HEK293T (cell line): ENCODE results near the gene CUL7.

Experiments used
- CTCF ChIA-PET: fragments of 350-600 bp; formaldehyde crosslinking; extraction: SDS; loops from one replicate; lab custom pipeline; 2021; ENCODE audit warnings: antibody characterized with exemption, inconsistent platforms; lab: Yijun Ruan, JAX
- POLR2A ChIA-PET: fragments of 350-600 bp; formaldehyde crosslinking; extraction: SDS; loops from one replicate; lab custom pipeline; 2020; ENCODE audit warnings: antibody characterized with exemption, inconsistent platforms; lab: Yijun Ruan, JAX
- DNase-seq: peaks from one replicate; pipeline ENCODE4 v3.0.0; 2012; ENCODE audit warnings: mixed read lengths; ENCODE audit errors: extremely low spot score
- ARNT ChIP-seq: fragments of 450-650 bp; IDR thresholded peaks from 2 replicates; pipeline ENCODE4 v1.6.1; 2017; ENCODE audit warnings: mild to moderate bottlenecking
- BHLHE40 ChIP-seq: fragments of 450-650 bp; IDR thresholded peaks from 2 replicates; pipeline ENCODE4 v1.6.1; 2016; ENCODE audit warnings: mild to moderate bottlenecking, moderate library complexity, borderline replicate concordance
- CTBP1 ChIP-seq: fragments of 450-650 bp; IDR thresholded peaks from 2 replicates; pipeline ENCODE4 v1.6.1; 2016; ENCODE audit warnings: borderline replicate concordance
- ELF4 ChIP-seq: fragments of 450-650 bp; IDR thresholded peaks from 2 replicates; pipeline ENCODE4 v1.6.1; 2017; ENCODE audit warnings: antibody characterized with exemption
- FOXA1 ChIP-seq: fragments of 450-650 bp; IDR thresholded peaks from 2 replicates; pipeline ENCODE4 v1.6.1; 2016; ENCODE audit warnings: mild to moderate bottlenecking
- FOXK2 ChIP-seq: fragments of 450-650 bp; IDR thresholded peaks from 2 replicates; pipeline ENCODE4 v1.6.1; 2016; ENCODE audit warnings: mild to moderate bottlenecking
- FOXM1 ChIP-seq: fragments of 450-650 bp; IDR thresholded peaks from 2 replicates; pipeline ENCODE4 v1.6.1; 2017; ENCODE audit warnings: mild to moderate bottlenecking, borderline replicate concordance
- HDGF ChIP-seq: fragments of 450-650 bp; IDR thresholded peaks from 2 replicates; pipeline ENCODE4 v1.6.1; 2017; ENCODE audit warnings: antibody characterized with exemption, borderline replicate concordance
- L3MBTL2 ChIP-seq: fragments of 450-650 bp; conservative IDR thresholded peaks from 2 replicates; pipeline ENCODE4 v1.6.1; 2016; ENCODE audit warnings: mild to moderate bottlenecking
- LEF1 ChIP-seq: fragments of 450-650 bp; IDR thresholded peaks from 2 replicates; pipeline ENCODE4 v1.6.1; 2017; ENCODE audit warnings: mild to moderate bottlenecking, borderline replicate concordance
- NFRKB ChIP-seq: fragments of 450-650 bp; IDR thresholded peaks from 2 replicates; pipeline ENCODE4 v1.6.1; 2016; ENCODE audit warnings: mild to moderate bottlenecking, moderate library complexity
- SP1 ChIP-seq: fragments of 450-650 bp; IDR thresholded peaks from 2 replicates; pipeline ENCODE4 v1.6.1; 2017
- SUZ12 ChIP-seq: fragments of 450-650 bp; IDR thresholded peaks from 2 replicates; pipeline ENCODE4 v1.6.1; 2016; ENCODE audit warnings: mild to moderate bottlenecking
- TARDBP ChIP-seq: fragments of 450-650 bp; IDR thresholded peaks from 2 replicates; pipeline ENCODE4 v1.6.1; 2016
- ZNF384 ChIP-seq: fragments of 450-650 bp; IDR thresholded peaks from 2 replicates; pipeline ENCODE4 v1.6.1; 2016
- TF ChIP-seq, protein P1 (sequence below): fragments of 450-650 bp; IDR thresholded peaks from 2 replicates; pipeline ENCODE4 v1.6.1; 2016

Gene CUL7

GRCh38 chr6:43037706-43038105, 15.9 kb downstream of the CUL7 start:
- no peak for TF ChIP-seq CTBP1
- no peak for TF ChIP-seq ELF4
- TF ChIP-seq HDGF = no peak
- TF ChIP-seq BHLHE40 = no peak
- TF ChIP-seq TARDBP = no peak
- POLR2A ChIA-PET = interaction anchor here (1.2 to 1.6 kb wide), 2 partner anchors 16 to 22 kb away, joined by 3 to 4 read pairs; partner anchors contain the start of genes KLC4, MRPL2 and RRP36
- CTCF ChIA-PET = no interaction called here
- no peak for DNase-seq

- no peak for DNase-seq
- TF ChIP-seq SP1 (no peak), FOXA1 (no peak), HDGF (no peak), FOXM1 (no peak), TARDBP (no peak), BHLHE40 (no peak), FOXK2 (no peak), L3MBTL2 (no peak), ZNF384 (no peak), CTBP1 (no peak), LEF1 (no peak), NFRKB (no peak), ARNT (no peak)
- POLR2A ChIA-PET = interaction anchor here (0.8 kb wide), 1 partner anchor 23 kb away, joined by 3 read pairs; the partner anchor contains the start of genes KLHDC3 and MEA1
- CTCF ChIA-PET = no interaction called here
Observed at GRCh38 chr6:43037197-43037596, 16.5 kb downstream of the CUL7 start.

DNA sequence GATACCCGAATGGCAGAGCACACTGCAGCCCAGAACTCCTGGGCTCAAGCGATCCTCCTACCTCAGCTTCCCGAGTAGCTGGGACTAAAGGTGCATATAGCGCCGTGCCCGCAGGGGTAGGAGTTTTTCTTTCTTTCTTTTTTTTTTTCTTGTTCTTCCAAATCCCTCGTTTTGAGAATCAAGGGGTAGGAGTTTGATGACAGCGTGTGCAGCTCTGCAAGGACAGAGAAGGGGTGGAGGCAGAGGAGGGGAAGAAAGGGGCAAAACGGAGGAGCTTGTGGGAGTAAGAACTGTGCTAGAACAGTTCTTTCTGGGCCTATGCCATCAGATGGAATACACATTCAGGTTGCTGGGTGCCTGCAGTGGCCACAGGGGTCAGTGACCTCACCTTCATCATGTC, 16.9 kb downstream of the CUL7 start:
- TF ChIP-seq L3MBTL2 (no peak), SUZ12 (no peak), FOXM1 (no peak), ARNT (no peak), BHLHE40 (no peak), ELF4 (no peak), LEF1 (no peak), FOXA1 (no peak), FOXK2 (no peak), CTBP1 (no peak), ZNF384 (no peak), NFRKB (no peak), SP1 (no peak), TARDBP (no peak), HDGF (no peak)
- TF ChIP-seq, protein P1, sequence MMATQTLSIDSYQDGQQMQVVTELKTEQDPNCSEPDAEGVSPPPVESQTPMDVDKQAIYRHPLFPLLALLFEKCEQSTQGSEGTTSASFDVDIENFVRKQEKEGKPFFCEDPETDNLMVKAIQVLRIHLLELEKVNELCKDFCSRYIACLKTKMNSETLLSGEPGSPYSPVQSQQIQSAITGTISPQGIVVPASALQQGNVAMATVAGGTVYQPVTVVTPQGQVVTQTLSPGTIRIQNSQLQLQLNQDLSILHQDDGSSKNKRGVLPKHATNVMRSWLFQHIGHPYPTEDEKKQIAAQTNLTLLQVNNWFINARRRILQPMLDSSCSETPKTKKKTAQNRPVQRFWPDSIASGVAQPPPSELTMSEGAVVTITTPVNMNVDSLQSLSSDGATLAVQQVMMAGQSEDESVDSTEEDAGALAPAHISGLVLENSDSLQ = no peak
- no peak for DNase-seq
- CTCF ChIA-PET = no interaction called here
- POLR2A ChIA-PET = interaction anchor here (0.8 kb wide), 1 partner anchor 23 kb away, joined by 3 read pairs; the partner anchor contains the start of genes KLHDC3 and MEA1

- no peak for TF ChIP-seq BHLHE40
- no peak for TF ChIP-seq ARNT
- TF ChIP-seq LEF1 = no peak
- no peak for TF ChIP-seq ELF4
- no peak for TF ChIP-seq FOXA1
- TF ChIP-seq ZNF384 = no peak
- no peak for TF ChIP-seq TARDBP
- TF ChIP-seq SUZ12 = no peak
- TF ChIP-seq NFRKB = no peak
- TF ChIP-seq L3MBTL2 = no peak
- no peak for TF ChIP-seq FOXK2
- TF ChIP-seq FOXM1 = no peak
- ChIA-PET POLR2A (interaction anchor here (0.8 to 1.6 kb wide), 2 partner anchors 52 to 57 kb away, joined by 3 to 7 read pairs; partner anchors contain the start of genes PEX6 and PPP2R5D), CTCF (no interaction called here)
- DNase-seq = no peak
Observed at GRCh38 chr6:43035495-43036194, 18.0 kb downstream of the CUL7 start.

- no peak for TF ChIP-seq BHLHE40
- no peak for TF ChIP-seq FOXM1
- TF ChIP-seq, protein P1 = no peak
- no peak for TF ChIP-seq CTBP1
- no peak for TF ChIP-seq SP1
- TF ChIP-seq HDGF = no peak
- TF ChIP-seq SUZ12 = no peak
- no peak for TF ChIP-seq FOXA1
- TF ChIP-seq FOXK2 = no peak
- no peak for TF ChIP-seq NFRKB
- no peak for TF ChIP-seq LEF1
- TF ChIP-seq ELF4 = no peak
- no peak for TF ChIP-seq TARDBP
- TF ChIP-seq ARNT = no peak
- TF ChIP-seq L3MBTL2 = no peak
- no peak for TF ChIP-seq ZNF384
- POLR2A ChIA-PET = interaction anchor here (1.0 kb wide), 1 partner anchor 20 kb away, joined by 5 read pairs; the partner anchor contains the start of gene CUL7
- CTCF ChIA-PET = no interaction called here
- DNase-seq = no peak
Observed at GRCh38 chr6:43034190-43034525, 19.5 kb downstream of the CUL7 start.

DNA sequence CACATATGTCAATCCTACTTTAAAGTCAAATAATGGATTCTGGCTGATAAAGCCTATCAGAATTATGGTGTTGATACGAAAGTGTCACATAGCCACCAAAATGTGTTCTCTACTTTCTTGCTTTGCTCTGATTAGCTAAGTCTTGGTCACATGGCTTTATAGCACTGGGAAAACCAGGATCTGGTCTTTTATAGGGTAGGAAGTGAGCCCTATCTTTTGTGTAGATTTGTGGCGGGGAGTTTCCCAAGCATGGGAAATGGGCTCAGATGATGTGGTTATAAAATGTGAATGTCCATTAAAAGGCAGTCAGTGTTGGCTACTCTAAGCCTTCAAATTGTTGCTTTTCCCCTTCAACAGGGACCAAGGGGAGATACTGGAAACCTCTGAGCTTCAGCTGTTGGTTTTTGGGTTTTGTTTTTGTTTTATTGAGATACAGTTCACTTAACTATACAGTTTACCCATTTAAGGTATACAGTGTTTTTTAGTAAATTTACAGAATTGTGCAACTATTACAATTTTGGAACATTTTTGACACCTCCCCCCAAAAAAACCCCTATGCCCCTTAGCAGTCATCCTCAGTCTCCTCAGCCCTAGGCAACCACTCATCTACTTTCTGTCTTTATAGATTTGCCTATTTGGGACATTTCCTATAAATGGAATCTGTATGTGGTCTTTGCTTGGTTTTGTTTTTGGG, 20.0 kb downstream of the CUL7 start:
- DNase-seq = no peak
- CTCF ChIA-PET = no interaction called here
- POLR2A ChIA-PET = interaction anchor here (1.0 kb wide), 1 partner anchor 20 kb away, joined by 5 read pairs; the partner anchor contains the start of gene CUL7
- TF ChIP-seq BHLHE40 (no peak), ARNT (no peak), SP1 (no peak), ZNF384 (no peak), SUZ12 (no peak), L3MBTL2 (no peak), LEF1 (no peak), NFRKB (no peak), FOXK2 (no peak), CTBP1 (no peak), ELF4 (no peak), FOXA1 (no peak), TARDBP (no peak), HDGF (no peak), FOXM1 (no peak)
- TF ChIP-seq, protein P1 = no peak
